Measurements from ENCODE around the gene PLA2G6.
A peak's percentile ranks its signal among the peaks of the same experiment; 100 is the strongest.

The PLA2G6 gene

DNA sequence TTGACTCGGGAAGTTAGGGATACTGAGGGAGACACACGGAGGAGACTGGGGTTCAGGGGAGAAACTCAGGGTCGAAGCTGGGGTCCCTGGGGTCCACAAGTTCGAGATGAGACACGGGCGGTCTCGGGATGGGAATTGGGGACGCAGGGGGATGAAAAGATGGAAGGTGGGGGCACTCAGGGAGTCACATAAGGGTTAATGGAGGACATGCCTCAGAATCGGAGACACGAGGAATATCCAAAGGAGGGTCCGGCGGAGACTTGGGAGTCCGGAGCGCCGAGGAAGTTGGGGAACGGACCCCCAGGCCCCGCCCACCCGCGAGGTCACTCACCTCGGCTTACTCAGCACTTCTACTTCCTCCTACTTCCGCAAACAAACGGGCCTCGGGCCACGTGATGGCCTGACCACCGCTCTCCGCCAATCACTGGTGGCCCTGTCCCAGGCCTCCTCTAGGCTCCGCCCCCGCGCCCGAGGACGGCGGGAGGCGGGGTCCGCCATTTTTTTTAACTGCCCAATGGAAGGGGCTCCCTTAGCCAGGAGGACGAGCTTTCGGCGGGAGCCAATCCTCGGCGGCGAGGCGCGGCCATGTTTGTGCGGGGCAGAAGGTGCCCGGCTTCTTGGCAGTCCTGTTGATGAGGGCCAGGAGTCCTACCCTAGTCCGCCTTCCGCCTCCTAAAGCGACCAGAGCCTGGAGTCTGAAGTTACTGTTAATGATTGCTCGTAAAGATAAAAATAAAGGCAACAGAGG is at the start of gene PLA2G6 (continued):
- TF ChIP-seq, protein P1, sequence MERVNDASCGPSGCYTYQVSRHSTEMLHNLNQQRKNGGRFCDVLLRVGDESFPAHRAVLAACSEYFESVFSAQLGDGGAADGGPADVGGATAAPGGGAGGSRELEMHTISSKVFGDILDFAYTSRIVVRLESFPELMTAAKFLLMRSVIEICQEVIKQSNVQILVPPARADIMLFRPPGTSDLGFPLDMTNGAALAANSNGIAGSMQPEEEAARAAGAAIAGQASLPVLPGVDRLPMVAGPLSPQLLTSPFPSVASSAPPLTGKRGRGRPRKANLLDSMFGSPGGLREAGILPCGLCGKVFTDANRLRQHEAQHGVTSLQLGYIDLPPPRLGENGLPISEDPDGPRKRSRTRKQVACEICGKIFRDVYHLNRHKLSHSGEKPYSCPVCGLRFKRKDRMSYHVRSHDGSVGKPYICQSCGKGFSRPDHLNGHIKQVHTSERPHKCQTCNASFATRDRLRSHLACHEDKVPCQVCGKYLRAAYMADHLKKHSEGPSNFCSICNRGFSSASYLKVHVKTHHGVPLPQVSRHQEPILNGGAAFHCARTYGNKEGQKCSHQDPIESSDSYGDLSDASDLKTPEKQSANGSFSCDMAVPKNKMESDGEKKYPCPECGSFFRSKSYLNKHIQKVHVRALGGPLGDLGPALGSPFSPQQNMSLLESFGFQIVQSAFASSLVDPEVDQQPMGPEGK (tag by site-specific recombination; IDR thresholded peaks at IDR 0.05), result peak; percentile 82
- TF ChIP-seq ZNF600 (tag by site-specific recombination; IDR thresholded peaks at IDR 0.05) (0 out of 2 replicates have a peak, but pooled peaks have one; percentile 30), ZFP69B (tag by site-specific recombination; IDR thresholded peaks at IDR 0.05) (peak; percentile 74)

DNA sequence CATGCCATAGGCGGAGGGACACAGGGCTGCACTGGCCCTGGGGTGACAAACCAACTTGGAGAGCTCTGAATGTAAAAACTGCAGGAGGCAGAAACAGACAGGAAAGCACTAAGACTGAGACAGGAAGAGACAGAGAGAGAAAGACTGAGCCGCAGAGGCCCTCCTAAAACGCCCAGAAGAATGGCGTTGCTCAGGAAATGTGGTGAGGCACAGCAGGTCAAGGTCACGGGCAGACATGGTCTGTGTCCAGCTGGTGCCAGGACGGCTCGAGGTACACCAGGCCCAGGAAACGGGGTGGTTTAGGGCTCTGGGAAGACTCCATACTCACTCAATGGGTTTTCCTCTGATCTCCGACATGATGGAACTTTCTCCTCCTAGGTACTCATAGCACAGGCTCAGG is 49.3 kb upstream of the PLA2G6 start:
- Histone ChIP-seq H3K27ac (ENCODE audit: extremely low read depth, low read depth, low read length) (no peak overlapping the region), H3K4me1 (ENCODE audit: control insufficient read depth, insufficient read depth, low read length) (no peaks in the 10 kb centered on the region), H3K36me3 (ENCODE audit: control insufficient read depth in 2 of 2, insufficient read depth in 1 of 2, low read length in 2 of 2) (peaks cover 4 to 96% of the 10 kb centered on the region in 2 experiments; a peak in 2 of 3 replicates), H3K9me3 (ENCODE audit: control insufficient read depth, insufficient read depth, low read depth, low read length) (no peaks in the 10 kb centered on the region), H3K4me3 (ENCODE audit: low read depth, low read length) (no peak overlapping the region)
- no peak for TF ChIP-seq ZNF24 (tag by site-specific recombination; IDR thresholded peaks at IDR 0.05)
- TF ChIP-seq, protein P2, sequence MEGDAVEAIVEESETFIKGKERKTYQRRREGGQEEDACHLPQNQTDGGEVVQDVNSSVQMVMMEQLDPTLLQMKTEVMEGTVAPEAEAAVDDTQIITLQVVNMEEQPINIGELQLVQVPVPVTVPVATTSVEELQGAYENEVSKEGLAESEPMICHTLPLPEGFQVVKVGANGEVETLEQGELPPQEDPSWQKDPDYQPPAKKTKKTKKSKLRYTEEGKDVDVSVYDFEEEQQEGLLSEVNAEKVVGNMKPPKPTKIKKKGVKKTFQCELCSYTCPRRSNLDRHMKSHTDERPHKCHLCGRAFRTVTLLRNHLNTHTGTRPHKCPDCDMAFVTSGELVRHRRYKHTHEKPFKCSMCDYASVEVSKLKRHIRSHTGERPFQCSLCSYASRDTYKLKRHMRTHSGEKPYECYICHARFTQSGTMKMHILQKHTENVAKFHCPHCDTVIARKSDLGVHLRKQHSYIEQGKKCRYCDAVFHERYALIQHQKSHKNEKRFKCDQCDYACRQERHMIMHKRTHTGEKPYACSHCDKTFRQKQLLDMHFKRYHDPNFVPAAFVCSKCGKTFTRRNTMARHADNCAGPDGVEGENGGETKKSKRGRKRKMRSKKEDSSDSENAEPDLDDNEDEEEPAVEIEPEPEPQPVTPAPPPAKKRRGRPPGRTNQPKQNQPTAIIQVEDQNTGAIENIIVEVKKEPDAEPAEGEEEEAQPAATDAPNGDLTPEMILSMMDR (tag by site-specific recombination; IDR thresholded peaks at IDR 0.05), result no peak
- TF ChIP-seq ZNF114 (tag by site-specific recombination; IDR thresholded peaks at IDR 0.05), result no peak
- no peak for TF ChIP-seq BCL11B (tag by site-specific recombination; IDR thresholded peaks at IDR 0.05; ENCODE audit: low read depth)
- TF ChIP-seq, protein P3, sequence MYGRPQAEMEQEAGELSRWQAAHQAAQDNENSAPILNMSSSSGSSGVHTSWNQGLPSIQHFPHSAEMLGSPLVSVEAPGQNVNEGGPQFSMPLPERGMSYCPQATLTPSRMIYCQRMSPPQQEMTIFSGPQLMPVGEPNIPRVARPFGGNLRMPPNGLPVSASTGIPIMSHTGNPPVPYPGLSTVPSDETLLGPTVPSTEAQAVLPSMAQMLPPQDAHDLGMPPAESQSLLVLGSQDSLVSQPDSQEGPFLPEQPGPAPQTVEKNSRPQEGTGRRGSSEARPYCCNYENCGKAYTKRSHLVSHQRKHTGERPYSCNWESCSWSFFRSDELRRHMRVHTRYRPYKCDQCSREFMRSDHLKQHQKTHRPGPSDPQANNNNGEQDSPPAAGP (tag by site-specific recombination; IDR thresholded peaks at IDR 0.05), result no peak
- no peak for TF ChIP-seq RBAK (tag by site-specific recombination; IDR thresholded peaks at IDR 0.05)
- TF ChIP-seq, protein P4, sequence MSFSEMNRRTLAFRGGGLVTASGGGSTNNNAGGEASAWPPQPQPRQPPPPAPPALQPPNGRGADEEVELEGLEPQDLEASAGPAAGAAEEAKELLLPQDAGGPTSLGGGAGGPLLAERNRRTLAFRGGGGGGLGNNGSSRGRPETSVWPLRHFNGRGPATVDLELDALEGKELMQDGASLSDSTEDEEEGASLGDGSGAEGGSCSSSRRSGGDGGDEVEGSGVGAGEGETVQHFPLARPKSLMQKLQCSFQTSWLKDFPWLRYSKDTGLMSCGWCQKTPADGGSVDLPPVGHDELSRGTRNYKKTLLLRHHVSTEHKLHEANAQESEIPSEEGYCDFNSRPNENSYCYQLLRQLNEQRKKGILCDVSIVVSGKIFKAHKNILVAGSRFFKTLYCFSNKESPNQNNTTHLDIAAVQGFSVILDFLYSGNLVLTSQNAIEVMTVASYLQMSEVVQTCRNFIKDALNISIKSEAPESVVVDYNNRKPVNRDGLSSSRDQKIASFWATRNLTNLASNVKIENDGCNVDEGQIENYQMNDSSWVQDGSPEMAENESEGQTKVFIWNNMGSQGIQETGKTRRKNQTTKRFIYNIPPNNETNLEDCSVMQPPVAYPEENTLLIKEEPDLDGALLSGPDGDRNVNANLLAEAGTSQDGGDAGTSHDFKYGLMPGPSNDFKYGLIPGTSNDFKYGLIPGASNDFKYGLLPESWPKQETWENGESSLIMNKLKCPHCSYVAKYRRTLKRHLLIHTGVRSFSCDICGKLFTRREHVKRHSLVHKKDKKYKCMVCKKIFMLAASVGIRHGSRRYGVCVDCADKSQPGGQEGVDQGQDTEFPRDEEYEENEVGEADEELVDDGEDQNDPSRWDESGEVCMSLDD (tag by site-specific recombination; IDR thresholded peaks at IDR 0.05), result no peak
- no peak for TF ChIP-seq ZNF239 (tag by site-specific recombination; IDR thresholded peaks at IDR 0.05)
- no peak for TF ChIP-seq ZNF19 (tag by site-specific recombination; IDR thresholded peaks at IDR 0.05; ENCODE audit: low read depth)
- TF ChIP-seq ZNF792 (tag by site-specific recombination; IDR thresholded peaks at IDR 0.05), result no peak
- ChIA-PET CTCF (interaction anchor here (0.6 to 3.9 kb wide), 7 partner anchors 12 to 179 kb away, joined by 3 to 35 read pairs (median 4); no protein-coding TSS in a partner anchor), POLR2A (no interaction called here)

DNA sequence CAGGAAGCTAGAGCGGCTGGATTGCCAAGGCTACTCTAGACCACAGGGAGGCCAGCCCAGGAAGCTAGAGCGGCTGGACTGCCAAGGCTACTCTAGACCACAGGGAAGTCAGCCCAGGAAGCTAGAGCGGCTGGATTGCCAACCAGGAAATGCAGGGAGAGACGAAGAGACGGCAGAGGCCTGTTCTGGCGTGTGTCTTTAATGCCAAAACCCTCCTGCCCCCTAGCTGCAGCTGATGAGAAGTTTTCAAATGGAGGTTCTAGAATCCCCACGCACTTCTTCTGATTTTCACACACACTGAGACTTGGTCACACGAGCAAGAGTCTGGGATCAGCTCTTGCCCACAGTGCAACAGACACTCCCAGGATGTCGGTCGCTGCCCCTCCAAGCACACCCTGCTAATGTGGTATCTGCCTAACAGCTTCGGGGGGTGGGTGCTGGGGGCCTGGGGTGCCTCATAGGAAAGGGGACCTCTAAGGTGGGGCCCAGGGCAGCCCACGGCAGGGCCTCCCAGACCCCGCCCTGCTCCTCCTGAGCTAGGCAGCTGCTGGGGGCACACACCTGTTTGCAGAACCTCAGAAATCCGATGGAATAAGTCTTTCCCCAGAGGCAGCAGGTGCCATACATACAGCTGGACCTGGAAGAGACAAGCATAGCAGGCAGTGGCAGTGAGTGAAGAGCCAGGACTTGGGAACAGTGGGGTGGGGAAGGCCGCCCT is 48.6 kb upstream of the PLA2G6 start:
- ChIA-PET POLR2A (no interaction called here), CTCF (interaction anchor here (0.5 to 3.9 kb wide), 13 partner anchors 11 to 178 kb away, joined by 3 to 35 read pairs (median 4); partner anchors contain the start of gene BAIAP2L2)
- no peak overlapping the region for H3K27ac ChIP-seq (ENCODE audit: extremely low read depth, low read depth, low read length)
- H3K36me3 ChIP-seq (ENCODE audit: control insufficient read depth in 2 of 2, insufficient read depth in 1 of 2, low read length in 2 of 2), result peaks cover 4 to 96% of the 10 kb centered on the region in 2 experiments; a peak in 2 of 3 replicates
- no peaks in the 10 kb centered on the region for H3K4me1 ChIP-seq (ENCODE audit: control insufficient read depth, insufficient read depth, low read length)
- H3K9me3 ChIP-seq (ENCODE audit: control insufficient read depth, insufficient read depth, low read depth, low read length), result no peaks in the 10 kb centered on the region
- H3K4me3 ChIP-seq (ENCODE audit: low read depth, low read length), result no peak overlapping the region
- TF ChIP-seq, protein P5, sequence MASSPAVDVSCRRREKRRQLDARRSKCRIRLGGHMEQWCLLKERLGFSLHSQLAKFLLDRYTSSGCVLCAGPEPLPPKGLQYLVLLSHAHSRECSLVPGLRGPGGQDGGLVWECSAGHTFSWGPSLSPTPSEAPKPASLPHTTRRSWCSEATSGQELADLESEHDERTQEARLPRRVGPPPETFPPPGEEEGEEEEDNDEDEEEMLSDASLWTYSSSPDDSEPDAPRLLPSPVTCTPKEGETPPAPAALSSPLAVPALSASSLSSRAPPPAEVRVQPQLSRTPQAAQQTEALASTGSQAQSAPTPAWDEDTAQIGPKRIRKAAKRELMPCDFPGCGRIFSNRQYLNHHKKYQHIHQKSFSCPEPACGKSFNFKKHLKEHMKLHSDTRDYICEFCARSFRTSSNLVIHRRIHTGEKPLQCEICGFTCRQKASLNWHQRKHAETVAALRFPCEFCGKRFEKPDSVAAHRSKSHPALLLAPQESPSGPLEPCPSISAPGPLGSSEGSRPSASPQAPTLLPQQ (tag by site-specific recombination; IDR thresholded peaks at IDR 0.05), result no peak
- peak; percentile 31; the same call in 1 of the 2 replicates for TF ChIP-seq ZNF654 (tag by site-specific recombination; IDR thresholded peaks at IDR 0.05; ENCODE audit: low read depth)
